Smooth muscle cell (in vitro differentiated cells): ENCODE results near the gene C19orf25. TPM values are rescaled to one million over a fixed set of nuclear protein-coding genes. Genes with fewer than 3 reads are reported as not detected.
A peak's percentile ranks its signal among the peaks of the same experiment; 100 is the strongest.

Experiments
- DNase-seq: peaks from one replicate; lab custom pipeline; 2025; ENCODE audit not compliant: unreplicated experiment; lab: John Stamatoyannopoulos, UW
- H2AFZ ChIP-seq: fragments of 200-600 bp; sonication (generic); 2 replicates; pipeline ENCODE4 v1.6.0; 2016; ENCODE audit warnings: antibody characterized with exemption, low read depth, mild to moderate bottlenecking
- H3F3A ChIP-seq: fragments of 200-600 bp; sonication (generic); 2 replicates; pipeline ENCODE4 v1.6.0; 2017; ENCODE audit warnings: antibody characterized with exemption, low read depth
- H3K27ac ChIP-seq: fragments of 200-600 bp; sonication (generic); 2 replicates; pipeline ENCODE4 v1.5.1; 2016; ENCODE audit warnings: low read depth, mild to moderate bottlenecking
- H3K27me3 ChIP-seq: fragments of 200-600 bp; sonication (generic); 2 replicates; pipeline ENCODE4 v1.6.1; 2016; ENCODE audit warnings: low read depth, mild to moderate bottlenecking
- H3K36me3 ChIP-seq: fragments of 200-600 bp; sonication (generic); 2 replicates; pipeline ENCODE4 v1.5.1; 2016; ENCODE audit warnings: low read depth
- H3K4me1 ChIP-seq: fragments of 200-600 bp; sonication (generic); 2 replicates; pipeline ENCODE4 v1.5.1; 2016; ENCODE audit warnings: low read depth
- H3K4me2 ChIP-seq: fragments of 200-600 bp; sonication (generic); 2 replicates; pipeline ENCODE4 v1.6.0; 2016; ENCODE audit warnings: mild to moderate bottlenecking
- H3K4me3 ChIP-seq: fragments of 200-600 bp; sonication (generic); 2 replicates; pipeline ENCODE4 v1.5.1; 2016; ENCODE audit warnings: mild to moderate bottlenecking
- H3K79me2 ChIP-seq: fragments of 200-600 bp; sonication (generic); 2 replicates; pipeline ENCODE4 v1.6.0; 2016; ENCODE audit warnings: low read depth, mild to moderate bottlenecking
- H3K9ac ChIP-seq: fragments of 200-600 bp; sonication (generic); 2 replicates; pipeline ENCODE4 v1.6.0; 2016; ENCODE audit warnings: low read depth
- H3K9me3 ChIP-seq: fragments of 200-600 bp; sonication (generic); replicated peaks from 2 replicates; pipeline ENCODE4 v1.5.1; 2016; ENCODE audit warnings: low read depth
- H4K20me1 ChIP-seq: fragments of 200-600 bp; sonication (generic); 2 replicates; pipeline ENCODE4 v1.6.0; 2016; ENCODE audit warnings: low read depth
- CTCF ChIP-seq: fragments of 200-600 bp; sonication (generic); IDR thresholded peaks from 2 replicates; pipeline ENCODE4 v1.5.1; 2017; ENCODE audit warnings: borderline replicate concordance, mild to moderate bottlenecking, antibody characterized with exemption; ENCODE audit not compliant: insufficient read depth, poor library complexity, severe bottlenecking
- WGBS: methylation state at CpG from one replicate; pipeline ENCODE4 v1.1.7; 2016; ENCODE audit warnings: low lambda C conversion rate; 5-methylcytosine and 5-hydroxymethylcytosine counted together
- polyA plus RNA-seq: library from polyadenylated mRNA; unstranded; fragments of >200 nt; fragmentation: Nextera tagmentation; extraction: Ambion mirVana; gene quantifications from 2 replicates; pipeline ENCODE4 v1.2.1, GENCODE V29; 2016
- total RNA-seq: library from RNA; depleted of rRNA; stranded (reverse); fragments of >200 nt; gene quantifications from 2 replicates; pipeline ENCODE4 v1.2.3, GENCODE V29; 2014

Gene C19orf25
- total and polyA plus RNA-seq, 2 experiments from 2014 or later, result 15.2 to 27.9 TPM

GRCh38 chr19:1435378-1435989 is 43.5 kb downstream of the C19orf25 start:
- H3F3A ChIP-seq, result peaks cover 10% of the 10 kb centered on the region
- peaks cover 9% of the 10 kb centered on the region for H3K4me1 ChIP-seq
- no peak overlapping the region for H3K4me3 ChIP-seq
- no peak overlapping the region for H2AFZ ChIP-seq
- no peaks in the 10 kb centered on the region for H3K27me3 ChIP-seq
- DNase-seq, result no peak
- TF ChIP-seq CTCF, result no peak
- 97% methylated on average over 21 of the region's 21 CpGs for WGBS
- H3K9me3 ChIP-seq, result no peaks in the 10 kb centered on the region
- H3K9ac ChIP-seq, result no peak overlapping the region
- H3K4me2 ChIP-seq, result no peak overlapping the region
- no peaks in the 10 kb centered on the region for H3K36me3 ChIP-seq
- H4K20me1 ChIP-seq, result peaks cover 51% of the 10 kb centered on the region
- peak overlapping the region; percentile 3 for H3K27ac ChIP-seq
- H3K79me2 ChIP-seq, result peaks cover 29% of the 10 kb centered on the region

GRCh38 chr19:1434577-1435060 is 44.4 kb downstream of the C19orf25 start:
- Histone ChIP-seq H3K4me1 (peaks cover 4% of the 10 kb centered on the region), H3K36me3 (no peaks in the 10 kb centered on the region), H3K79me2 (peaks cover 23% of the 10 kb centered on the region), H3K9ac (no peak overlapping the region), H4K20me1 (peaks cover 50% of the 10 kb centered on the region), H3K9me3 (no peaks in the 10 kb centered on the region), H3K4me3 (no peak overlapping the region), H2AFZ (no peak overlapping the region), H3K27me3 (no peaks in the 10 kb centered on the region), H3F3A (peaks cover 10% of the 10 kb centered on the region), H3K27ac (no peak overlapping the region), H3K4me2 (no peak overlapping the region)
- DNase-seq, result no peak
- TF ChIP-seq CTCF, result no peak
- 92% methylated on average over 34 of the region's 39 CpGs for WGBS

GRCh38 chr19:1434040-1434366 is 45.0 kb downstream of the C19orf25 start:
- peaks cover 17% of the 10 kb centered on the region for H3K79me2 ChIP-seq
- TF ChIP-seq CTCF, result no peak
- no peak overlapping the region for H3K4me2 ChIP-seq
- H3K27ac ChIP-seq, result no peak overlapping the region
- no peaks in the 10 kb centered on the region for H3K9me3 ChIP-seq
- H3K36me3 ChIP-seq, result no peaks in the 10 kb centered on the region
- no peaks in the 10 kb centered on the region for H3K4me1 ChIP-seq
- peaks cover 50% of the 10 kb centered on the region for H4K20me1 ChIP-seq
- H3K27me3 ChIP-seq, result no peaks in the 10 kb centered on the region
- DNase-seq, result no peak
- H3K9ac ChIP-seq, result no peak overlapping the region
- H3F3A ChIP-seq, result peaks cover 10% of the 10 kb centered on the region
- H3K4me3 ChIP-seq, result no peak overlapping the region
- 97% methylated on average over 16 of the region's 17 CpGs for WGBS
- H2AFZ ChIP-seq, result no peak overlapping the region
